CD4-positive, alpha-beta T cell treated with Interleukin-2 at 100 ng/mL for 4 hours (primary cell): ENCODE results near the gene BCAP29.
"Not testable (repeated sequence)": the region's sequence is repeated elsewhere in the genome, so short reads cannot be mapped to it uniquely, and the experiment has no call there.

Experiments used
- DNase-seq: peaks from one replicate; pipeline ENCODE4 v3.0.0-alpha.2; 2020; ENCODE audit warnings: low spot score

The BCAP29 gene

GRCh38 chr7:107622894-107623293, 42.8 kb downstream of the BCAP29 start:
- no peak for DNase-seq

DNA sequence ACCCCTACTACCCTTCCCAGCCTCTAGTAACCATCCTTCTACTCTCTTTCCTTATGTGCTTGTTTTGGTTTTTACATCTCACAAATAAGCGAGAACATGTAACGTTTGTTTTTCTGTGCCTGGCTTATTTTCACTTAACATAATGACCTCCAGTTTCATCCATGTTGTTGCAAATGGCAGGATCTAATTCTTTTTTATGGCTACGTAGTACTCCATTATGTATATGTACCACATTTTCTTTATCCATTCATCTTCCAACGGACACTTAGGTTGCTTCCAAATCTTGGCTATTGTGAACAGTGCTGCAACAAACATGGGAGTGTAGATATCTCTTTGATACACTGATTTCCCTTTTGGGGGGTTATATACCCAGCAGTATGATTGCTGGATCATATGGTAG, 47.0 kb downstream of the BCAP29 start:
- no peak for DNase-seq

GRCh38 chr7:107628461-107629064, 48.5 kb downstream of the BCAP29 start:
- no peak for DNase-seq

GRCh38 chr7:107630342-107630741, 50.3 kb downstream of the BCAP29 start:
- DNase-seq, result no peak

GRCh38 chr7:107631588-107632491, 51.8 kb downstream of the BCAP29 start:
- no peak for DNase-seq

DNA sequence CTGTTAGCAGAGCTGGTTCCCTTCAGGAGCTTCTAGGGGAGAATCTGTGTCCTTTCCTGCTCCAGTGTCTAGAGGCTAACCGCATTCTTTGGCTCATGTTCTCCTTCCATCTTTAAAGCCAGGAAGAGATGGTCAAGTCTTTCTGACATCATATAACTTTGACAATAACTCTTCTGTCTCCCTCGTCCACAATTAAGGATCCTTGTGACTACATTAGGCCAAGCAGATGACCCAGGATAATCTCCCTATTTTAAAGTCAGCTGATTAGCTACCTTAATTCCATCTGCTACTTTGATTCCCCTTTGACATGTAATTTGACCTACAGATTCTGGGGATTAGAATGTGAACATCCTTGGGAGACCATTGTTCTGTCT, 52.4 kb downstream of the BCAP29 start:
- no peak for DNase-seq

DNA sequence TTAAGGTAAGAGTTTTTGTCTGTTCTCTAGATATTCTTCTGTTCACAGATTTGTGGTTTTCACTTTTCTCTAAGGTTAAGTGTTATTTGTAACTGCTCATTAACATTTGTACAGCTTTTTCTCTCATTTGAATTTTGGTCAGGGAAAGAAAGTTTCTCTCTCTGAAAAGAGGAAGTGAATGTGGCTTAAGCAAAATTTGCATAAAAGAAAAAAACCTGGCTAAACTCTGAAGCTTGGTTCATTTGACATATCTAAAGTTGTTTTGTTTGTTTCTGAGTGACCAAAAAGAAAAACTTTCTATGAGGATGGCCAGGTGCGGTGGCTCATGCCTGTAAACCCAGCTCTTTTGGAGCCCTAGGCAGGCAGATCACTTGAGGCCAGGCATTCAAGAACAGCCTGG, 58.5 kb downstream of the BCAP29 start:
- DNase-seq, result no peak

DNA sequence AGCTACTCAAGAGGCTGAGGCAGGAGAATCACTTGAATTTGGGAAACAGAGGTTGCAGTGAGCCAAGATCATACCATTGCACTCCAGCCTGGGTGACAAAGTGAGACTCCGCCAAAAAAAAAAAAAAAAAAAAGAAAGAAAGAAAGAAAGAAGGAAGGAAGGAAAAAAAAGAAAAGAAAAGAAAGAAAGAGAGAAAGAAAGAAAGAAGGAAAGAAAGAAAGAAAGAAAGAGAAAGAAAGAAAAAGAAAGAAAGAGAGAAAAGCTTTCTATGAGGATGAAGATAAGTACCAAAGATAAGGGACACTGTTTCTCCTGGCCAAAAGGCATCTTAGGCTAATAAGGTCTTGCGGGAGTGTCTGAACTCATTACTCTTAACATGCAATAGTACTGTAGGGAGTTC, 59.0 kb downstream of the BCAP29 start:
- DNase-seq, result not testable (repeated sequence)

DNA sequence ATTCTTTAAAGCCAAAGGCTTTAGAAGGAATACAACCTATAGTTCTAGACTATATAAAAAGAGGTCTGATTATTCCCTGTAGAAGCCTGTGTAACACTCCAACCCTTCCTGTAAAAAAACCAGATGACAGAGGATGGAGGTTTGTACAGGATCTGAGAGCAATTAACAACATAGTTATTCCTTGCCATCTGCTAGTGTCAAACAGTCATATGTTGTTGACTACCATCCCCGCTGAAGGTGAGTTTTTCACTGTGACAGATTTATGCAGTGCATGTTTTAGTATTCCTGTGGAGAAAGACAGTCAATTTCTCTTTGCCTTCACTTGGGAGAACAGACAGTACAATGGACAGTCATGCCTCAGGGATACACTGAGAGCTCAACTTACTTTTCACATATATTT, 61.6 kb downstream of the BCAP29 start:
- DNase-seq, result no peak

- no peak for DNase-seq
These were observed 62.5 kb downstream of the BCAP29 start for GRCh38 chr7:107642501-107642900.

DNA sequence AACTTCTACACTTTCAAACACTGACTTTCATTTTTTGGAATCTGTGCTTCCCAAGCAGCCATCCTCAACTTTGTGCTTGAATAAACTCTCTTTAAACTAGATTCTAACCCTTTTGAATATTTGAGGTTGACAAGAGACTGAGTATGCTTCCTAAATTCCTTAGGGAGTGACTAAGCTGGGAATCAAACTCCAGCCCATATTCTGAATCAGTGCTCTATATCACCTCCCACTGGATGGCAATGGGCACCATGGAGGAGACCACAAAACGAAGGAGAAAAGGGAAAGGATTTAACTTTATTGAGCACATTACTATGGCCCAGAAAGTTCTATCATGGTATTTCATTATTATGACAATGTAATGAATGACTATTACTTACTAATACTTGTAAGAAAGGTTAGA, 63.4 kb downstream of the BCAP29 start:
- DNase-seq, result no peak

DNA sequence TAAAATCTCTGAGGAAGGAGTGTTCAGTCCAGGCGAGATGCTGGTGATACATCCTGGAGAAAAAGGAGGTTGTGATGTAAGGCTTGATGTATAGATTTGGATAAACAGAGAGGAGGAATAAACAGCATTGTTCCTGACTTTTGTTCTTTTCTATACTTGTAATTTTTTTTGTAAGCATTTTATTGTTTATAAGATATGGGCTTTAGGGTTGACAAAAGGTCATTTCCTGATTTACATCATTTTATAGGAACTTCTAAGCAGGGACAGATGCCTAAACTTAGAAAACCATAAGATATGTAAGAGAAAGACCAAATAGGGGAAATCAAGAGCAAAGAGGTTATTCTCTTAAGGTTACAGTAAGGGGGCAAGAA, 63.9 kb downstream of the BCAP29 start:
- DNase-seq, result no peak

- DNase-seq, result no peak
These were observed 64.4 kb downstream of the BCAP29 start for GRCh38 chr7:107644309-107644974.

DNA sequence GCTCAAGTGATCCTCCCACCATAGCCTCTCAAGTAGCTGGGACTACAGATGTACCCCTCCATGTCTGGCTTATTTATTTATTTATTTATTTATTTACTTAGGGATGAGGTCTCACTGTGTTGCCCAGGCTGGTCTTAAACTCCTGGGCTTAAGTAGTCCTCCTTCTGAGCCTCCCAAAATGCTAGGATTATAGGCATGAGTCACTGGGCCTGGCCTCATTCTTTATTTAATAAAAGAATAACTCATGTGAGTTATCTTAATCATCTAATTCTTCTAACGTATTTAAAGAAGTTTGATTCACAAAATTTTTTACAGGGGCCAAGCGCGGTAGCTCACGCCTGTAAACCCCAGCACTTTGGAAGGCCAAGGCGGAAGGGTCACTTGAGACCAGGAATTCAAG, 72.6 kb downstream of the BCAP29 start:
- no peak for DNase-seq

- DNase-seq, result no peak
These were observed 78.4 kb downstream of the BCAP29 start for GRCh38 chr7:107658467-107658866.

DNA sequence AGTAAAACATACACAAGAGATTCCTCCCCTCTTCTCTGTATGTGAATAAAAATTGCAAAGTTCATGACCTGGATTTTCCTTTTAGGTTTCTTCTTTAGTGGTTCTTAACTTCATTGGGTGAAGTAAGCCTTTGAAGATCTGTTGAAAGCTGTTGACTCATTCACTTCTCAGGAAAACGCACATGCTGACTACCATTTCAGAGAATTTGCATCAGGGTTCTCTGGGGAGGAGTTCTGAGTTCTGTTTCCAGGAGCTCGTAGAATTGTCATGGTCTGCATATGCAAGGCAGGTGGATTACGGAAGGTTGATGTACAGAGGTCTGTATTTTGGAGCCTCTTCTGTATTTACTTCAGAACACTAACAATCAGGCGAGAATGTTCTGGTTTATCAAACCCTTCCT, 79.6 kb downstream of the BCAP29 start:
- peak; percentile 44 for DNase-seq

DNA sequence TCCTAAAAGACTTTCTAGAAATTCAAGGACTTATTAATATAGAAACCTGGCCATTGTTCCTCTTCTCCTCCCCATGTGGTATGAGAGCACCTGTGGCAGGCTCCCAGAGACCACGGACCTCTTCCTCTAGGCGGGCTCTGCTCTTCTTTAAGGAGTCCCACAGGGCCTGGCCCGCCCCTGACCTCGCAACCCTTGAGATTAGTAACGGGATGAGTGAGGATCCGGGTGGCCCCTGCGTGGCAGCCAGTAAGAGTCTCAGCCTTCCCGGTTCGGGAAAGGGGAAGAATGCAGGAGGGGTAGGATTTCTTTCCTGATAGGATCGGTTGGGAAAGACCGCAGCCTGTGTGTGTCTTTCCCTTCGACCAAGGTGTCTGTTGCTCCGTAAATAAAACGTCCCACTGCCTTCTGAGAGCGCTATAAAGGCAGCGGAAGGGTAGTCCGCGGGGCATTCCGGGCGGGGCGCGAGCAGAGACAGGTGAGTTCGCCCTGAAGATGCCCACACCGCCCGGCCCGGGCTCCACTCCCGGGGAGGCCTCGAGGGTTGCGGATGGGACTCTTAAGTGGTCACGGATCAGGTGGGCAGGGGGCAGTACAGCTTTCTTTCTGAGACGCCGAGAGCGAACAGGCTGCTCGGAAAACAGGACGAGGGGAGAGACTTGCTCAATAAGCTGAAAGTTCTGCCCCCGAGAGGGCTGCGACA, 80.5 kb downstream of the BCAP29 start, which contains the start of gene SLC26A4:
Gene SLC26A4, plus strand, starts transcription at position 448 of the 700 bp plus-strand sequence. CDS start 814 bp downstream, outside the sequence.
- DNase-seq, result no peak

DNA sequence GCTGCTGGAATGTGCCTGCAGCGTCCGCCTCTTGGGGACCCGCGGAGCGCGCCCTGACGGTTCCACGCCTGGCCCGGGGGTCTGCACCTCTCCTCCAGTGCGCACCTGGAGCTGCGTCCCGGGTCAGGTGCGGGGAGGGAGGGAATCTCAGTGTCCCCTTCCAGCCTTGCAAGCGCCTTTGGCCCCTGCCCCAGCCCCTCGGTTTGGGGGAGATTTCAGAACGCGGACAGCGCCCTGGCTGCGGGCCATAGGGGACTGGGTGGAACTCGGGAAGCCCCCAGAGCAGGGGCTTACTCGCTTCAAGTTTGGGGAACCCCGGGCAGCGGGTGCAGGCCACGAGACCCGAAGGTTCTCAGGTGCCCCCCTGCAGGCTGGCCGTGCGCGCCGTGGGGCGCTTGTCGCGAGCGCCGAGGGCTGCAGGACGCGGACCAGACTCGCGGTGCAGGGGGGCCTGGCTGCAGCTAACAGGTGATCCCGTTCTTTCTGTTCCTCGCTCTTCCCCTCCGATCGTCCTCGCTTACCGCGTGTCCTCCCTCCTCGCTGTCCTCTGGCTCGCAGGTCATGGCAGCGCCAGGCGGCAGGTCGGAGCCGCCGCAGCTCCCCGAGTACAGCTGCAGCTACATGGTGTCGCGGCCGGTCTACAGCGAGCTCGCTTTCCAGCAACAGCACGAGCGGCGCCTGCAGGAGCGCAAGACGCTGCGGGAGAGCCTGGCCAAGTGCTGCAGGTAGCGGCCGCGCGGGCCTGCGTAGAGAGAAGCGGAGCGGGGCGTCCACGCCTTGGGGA, 81.2 kb downstream of the BCAP29 start:
- peak; percentile 4 for DNase-seq

DNA sequence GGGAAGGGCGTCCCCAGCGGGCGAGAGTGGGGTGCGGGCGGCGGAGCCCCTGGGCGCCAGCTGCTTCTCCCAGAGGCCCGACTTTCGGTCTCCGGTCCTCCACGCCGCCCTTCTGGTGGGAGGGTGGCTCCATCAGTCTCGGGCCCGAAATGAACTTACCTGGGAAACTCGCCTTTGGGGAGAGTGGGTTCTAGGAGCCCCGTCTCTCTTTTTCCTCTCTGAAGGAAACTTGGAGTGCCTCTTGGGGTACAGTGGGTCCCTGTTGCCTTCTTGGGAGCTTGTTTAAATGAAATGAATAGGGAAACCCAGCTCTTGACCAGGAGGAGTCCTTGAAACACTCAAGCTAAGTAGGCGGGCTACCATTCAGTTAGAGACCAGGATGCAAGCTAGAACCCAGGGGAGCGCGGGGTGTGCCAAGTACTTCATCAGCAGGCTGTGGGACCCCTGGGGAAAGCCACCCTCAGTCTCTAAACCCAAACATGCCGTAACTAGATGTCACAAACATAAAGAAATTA, 81.9 kb downstream of the BCAP29 start:
- DNase-seq, result no peak

DNA sequence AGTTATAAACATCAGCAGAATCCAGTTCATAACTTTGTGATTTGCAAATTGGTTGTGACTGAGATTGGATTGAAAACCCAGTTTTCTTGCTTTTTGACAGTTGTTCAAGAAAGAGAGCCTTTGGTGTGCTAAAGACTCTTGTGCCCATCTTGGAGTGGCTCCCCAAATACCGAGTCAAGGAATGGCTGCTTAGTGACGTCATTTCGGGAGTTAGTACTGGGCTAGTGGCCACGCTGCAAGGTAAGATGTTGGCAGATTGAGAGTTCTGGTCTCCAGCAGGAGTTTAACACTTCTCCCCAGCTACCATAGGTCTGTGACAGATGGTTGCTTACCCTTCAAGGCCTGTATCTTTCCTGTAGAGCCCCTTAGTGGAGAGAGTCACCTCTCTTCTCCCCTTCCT, 83.2 kb downstream of the BCAP29 start:
- no peak for DNase-seq

DNA sequence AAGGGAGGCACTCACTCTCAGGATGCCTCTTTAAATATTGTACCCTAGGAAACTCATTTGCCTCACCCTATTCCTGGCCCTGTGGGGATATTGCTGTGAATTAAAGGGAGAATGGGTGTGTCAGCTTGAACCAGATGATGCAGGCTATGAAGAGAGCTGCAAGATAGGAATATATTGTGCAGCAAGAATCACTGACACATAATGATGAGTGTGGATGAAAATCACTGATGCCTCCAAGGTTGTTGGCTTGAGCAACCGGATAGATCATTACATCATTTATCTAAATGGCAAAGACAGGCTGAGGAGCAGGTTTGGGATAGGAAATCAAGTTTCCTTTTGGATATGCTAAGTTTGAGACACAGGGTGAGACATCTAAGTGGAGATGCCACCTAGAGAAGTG, 86.7 kb downstream of the BCAP29 start:
- DNase-seq, result no peak
